GM18909 (cell line): ENCODE results near the gene SELE.

ENCODE experiments used
- ATAC-seq: cut with Tn5 transposase; IDR thresholded peaks from one replicate; pipeline ENCODE4 v1.9.1; 2021; ENCODE audit warnings: mild to moderate bottlenecking; ENCODE audit not compliant: unreplicated experiment, poor library complexity

The SELE gene

GRCh38 chr1:169733924-169734323 is at the start of gene SELE:
TSS of gene SELE (minus strand) at chr1:169734079. CDS start at chr1:169733612, 467 bp downstream.
- ATAC-seq: no peak

- no peak for ATAC-seq
Observed at GRCh38 chr1:169782596-169782995, 48.7 kb upstream of the SELE start.

GRCh38 chr1:169779970-169780369 is 46.1 kb upstream of the SELE start:
- no peak for ATAC-seq

GRCh38 chr1:169779150-169779549 is 45.3 kb upstream of the SELE start:
- no peak for ATAC-seq

GRCh38 chr1:169776440-169776839 is 42.6 kb upstream of the SELE start:
- ATAC-seq: no peak

- ATAC-seq: no peak
Observed at GRCh38 chr1:169768161-169768560, 34.3 kb upstream of the SELE start.

- ATAC-seq: no peak
Observed at GRCh38 chr1:169765580-169766331, 31.9 kb upstream of the SELE start.

- no peak for ATAC-seq
Observed at GRCh38 chr1:169764919-169765318, 31.0 kb upstream of the SELE start.

- no peak for ATAC-seq
Observed at GRCh38 chr1:169762699-169763098, 28.8 kb upstream of the SELE start.

- no peak for ATAC-seq
Observed at GRCh38 chr1:169759038-169759437, 25.2 kb upstream of the SELE start.

- ATAC-seq: no peak
Observed at GRCh38 chr1:169753549-169753948, 19.7 kb upstream of the SELE start.

- ATAC-seq: no peak
Observed at GRCh38 chr1:169750041-169750440, 16.2 kb upstream of the SELE start.

GRCh38 chr1:169746550-169746949 is 12.7 kb upstream of the SELE start:
- ATAC-seq: no peak

- ATAC-seq: no peak
Observed at GRCh38 chr1:169745015-169745861, 11.4 kb upstream of the SELE start.

- no peak for ATAC-seq
Observed at GRCh38 chr1:169741666-169742394, 8.0 kb upstream of the SELE start.

GRCh38 chr1:169739980-169740379 is 6.1 kb upstream of the SELE start:
- no peak for ATAC-seq

GRCh38 chr1:169731446-169731845 is 2.4 kb downstream of the SELE start:
- no peak for ATAC-seq

- no peak for ATAC-seq
Observed at GRCh38 chr1:169729991-169730390, 3.9 kb downstream of the SELE start.

GRCh38 chr1:169727307-169727706 is 6.6 kb downstream of the SELE start:
- ATAC-seq: no peak

- ATAC-seq: no peak
Observed at GRCh38 chr1:169726851-169727250, 7.0 kb downstream of the SELE start.

- ATAC-seq: no peak
Observed at GRCh38 chr1:169725930-169726329, 7.9 kb downstream of the SELE start.
